HG03095 (cell line): Measurements from ENCODE around the gene ACTR6.
"Not testable (repeated sequence)": the region's sequence is repeated elsewhere in the genome, so short reads cannot be mapped to it uniquely, and the experiment has no call there.

Experiments
- ATAC-seq: cut with Tn5 transposase; IDR thresholded peaks from one replicate; pipeline ENCODE4 v1.9.1; 2021; ENCODE audit warnings: moderate library complexity; ENCODE audit not compliant: unreplicated experiment

The ACTR6 gene

GRCh38 chr12:100219328-100220109, 18.9 kb downstream of the ACTR6 start:
- ATAC-seq = no peak

DNA sequence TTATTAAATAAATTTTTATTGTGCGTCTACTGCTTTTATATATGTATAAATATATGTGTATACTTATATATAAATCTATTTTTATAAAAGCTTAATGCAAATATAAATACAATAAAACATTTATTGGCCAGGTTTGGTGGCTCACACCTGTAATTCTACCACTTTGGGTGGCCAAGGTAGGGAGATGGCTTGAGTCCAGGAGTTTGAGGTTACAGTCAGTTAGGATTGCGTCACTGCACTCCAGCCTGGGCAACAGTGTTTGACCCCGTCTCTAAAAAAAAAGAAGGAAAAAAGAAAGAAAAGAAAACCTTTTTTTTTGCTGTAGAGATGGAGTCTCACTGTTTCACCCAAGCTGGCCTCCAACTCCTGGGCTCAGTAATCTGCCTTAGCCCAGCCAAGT, 20.9 kb downstream of the ACTR6 start:
- ATAC-seq = no peak

- not testable (repeated sequence) for ATAC-seq
Measured at GRCh38 chr12:100222173-100222572, 21.6 kb downstream of the ACTR6 start.

GRCh38 chr12:100225491-100225890, 24.9 kb downstream of the ACTR6 start:
- ATAC-seq = no peak

- ATAC-seq = no peak
Measured at GRCh38 chr12:100229036-100229635, 28.5 kb downstream of the ACTR6 start.

GRCh38 chr12:100229876-100230275, 29.3 kb downstream of the ACTR6 start:
- ATAC-seq = no peak

- not testable (repeated sequence) for ATAC-seq
Measured at GRCh38 chr12:100231873-100232272, 31.3 kb downstream of the ACTR6 start.

- ATAC-seq = no peak
Measured at GRCh38 chr12:100234166-100234565, 33.6 kb downstream of the ACTR6 start.

DNA sequence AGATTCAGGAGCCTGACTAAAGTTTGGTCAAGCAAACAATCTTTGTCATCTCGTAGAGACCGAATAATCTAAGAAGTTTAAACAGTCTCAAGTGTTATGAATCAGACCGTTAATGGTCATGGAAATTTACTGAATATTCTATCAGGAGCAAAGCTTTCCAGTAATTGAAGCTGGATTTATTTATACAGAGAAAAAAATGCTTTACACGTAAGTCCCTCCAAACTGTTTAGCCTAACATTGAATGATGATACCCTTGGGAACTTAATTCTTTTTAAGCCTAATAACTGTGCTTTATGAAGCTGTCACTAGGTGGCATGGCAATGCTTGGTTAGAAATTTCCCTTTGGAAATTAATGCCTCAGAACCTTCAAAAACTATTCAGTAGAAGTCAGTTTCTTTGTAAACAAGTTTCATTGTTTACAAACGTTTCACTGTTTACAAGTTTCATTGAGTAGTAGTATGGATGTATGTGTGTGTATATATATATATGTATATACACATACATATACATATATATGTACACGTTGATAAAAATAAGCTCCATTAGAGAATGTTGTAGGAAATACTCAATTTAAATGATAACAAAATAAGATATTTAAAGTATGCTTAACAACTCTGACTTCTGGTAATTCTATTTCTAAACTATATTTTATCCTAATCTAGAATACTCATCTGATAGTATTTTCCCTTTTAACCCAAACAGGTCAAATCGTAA, 34.1 kb downstream of the ACTR6 start:
- no peak for ATAC-seq

DNA sequence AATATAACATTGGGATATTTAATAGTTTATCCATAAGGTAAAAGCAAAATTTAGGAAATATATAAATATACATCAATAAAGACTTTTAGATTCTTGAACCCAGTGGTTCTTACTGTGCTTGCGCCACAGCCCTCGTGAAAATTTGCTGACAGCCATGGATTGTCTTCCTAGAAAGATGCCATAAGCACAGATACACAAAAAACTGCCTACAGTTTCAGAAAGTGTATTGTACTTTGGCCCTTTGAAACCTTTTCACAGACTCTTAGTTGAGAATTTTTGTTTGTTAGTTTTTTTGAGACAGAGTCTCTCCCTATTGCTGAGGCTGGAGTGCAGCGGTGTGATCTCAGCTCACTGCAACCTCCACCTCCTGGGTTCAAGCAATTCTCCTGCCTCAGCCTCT, 38.2 kb downstream of the ACTR6 start:
- ATAC-seq = no peak

- no peak for ATAC-seq
Measured at GRCh38 chr12:100239589-100239988, 39.0 kb downstream of the ACTR6 start.

DNA sequence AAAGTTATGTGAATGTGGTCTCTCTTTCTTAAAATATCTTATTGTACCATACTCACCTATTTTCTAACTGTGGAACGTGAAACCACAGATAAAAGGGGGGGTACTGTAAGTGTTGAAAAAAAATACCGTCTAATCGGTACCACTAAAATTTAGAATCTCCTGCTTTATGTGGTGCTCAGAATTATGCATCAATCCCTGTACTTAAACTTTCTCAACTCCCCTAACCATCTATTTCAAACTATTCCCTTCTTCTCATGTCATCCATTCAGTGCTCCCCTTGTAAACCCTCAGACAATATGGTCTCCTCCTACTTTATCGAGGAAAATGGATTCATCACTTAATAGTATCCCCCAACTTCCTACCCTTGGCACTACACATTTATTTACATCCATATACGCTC, 42.5 kb downstream of the ACTR6 start:
- no peak for ATAC-seq

DNA sequence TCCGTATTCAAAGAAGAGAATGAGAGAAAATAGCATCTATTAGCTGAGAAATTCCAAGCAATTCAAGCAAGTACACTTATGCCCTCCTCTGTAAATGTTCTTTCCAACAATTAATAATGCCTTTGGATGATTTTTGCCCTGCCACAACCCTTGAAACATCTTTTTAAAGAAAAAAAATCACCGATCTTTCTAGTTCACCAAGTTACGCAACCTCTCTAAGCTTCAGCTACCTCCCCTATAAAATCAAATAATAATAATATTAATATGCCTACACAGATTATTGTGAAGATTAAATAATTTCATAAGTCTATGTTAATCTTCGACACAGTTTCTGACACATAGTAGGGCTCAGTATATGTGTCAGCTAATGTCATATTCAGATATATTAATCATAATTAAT, 47.1 kb downstream of the ACTR6 start:
- no peak for ATAC-seq

- ATAC-seq = no peak
Measured at GRCh38 chr12:100248886-100249285, 48.3 kb downstream of the ACTR6 start.

- no peak for ATAC-seq
Measured at GRCh38 chr12:100249941-100250340, 49.3 kb downstream of the ACTR6 start.

GRCh38 chr12:100251917-100252316, 51.3 kb downstream of the ACTR6 start:
- no peak for ATAC-seq

- no peak for ATAC-seq
Measured at GRCh38 chr12:100253437-100253836, 52.8 kb downstream of the ACTR6 start.

DNA sequence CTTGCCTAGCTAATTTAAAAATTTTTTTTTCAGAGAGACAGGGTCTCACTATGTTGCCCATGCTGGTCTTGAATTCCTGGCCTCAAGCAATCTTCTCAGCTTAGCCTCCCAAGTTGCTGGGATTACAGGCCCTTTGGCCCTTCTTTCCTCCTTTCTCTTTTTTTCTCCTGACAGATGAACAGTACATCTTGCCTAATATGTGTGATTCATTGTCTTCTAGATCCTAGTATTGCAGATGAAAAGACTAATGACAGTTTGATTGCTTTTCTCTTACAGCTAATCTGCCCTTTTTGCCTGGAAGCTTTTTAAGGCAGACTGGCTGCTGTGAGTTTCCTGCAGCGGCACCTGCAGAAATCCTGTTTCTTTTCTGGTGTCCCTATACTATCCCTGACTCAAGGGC, 54.3 kb downstream of the ACTR6 start:
- no peak for ATAC-seq

- ATAC-seq = no peak
Measured at GRCh38 chr12:100258127-100258526, 57.5 kb downstream of the ACTR6 start.

DNA sequence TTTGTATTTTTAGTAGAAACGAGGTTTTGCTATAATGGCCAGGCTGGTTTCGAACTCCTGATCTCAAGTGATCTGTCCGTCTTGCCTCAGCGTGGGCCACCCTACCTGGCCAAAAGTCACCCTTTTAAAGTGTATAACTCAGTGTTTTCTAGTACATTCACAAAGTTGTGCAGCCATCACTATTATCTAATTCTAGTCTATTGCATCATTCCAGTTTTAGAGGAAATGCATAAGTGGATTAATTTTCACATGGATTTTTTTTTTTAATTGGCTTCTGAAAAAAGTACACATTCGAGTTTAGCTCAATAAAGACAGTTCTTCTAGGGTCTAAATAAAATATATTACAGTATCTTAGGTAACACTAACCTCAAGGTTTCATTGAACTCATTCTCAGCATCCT, 62.5 kb downstream of the ACTR6 start:
- no peak for ATAC-seq

- not testable (repeated sequence) for ATAC-seq
Measured at GRCh38 chr12:100265107-100265506, 64.5 kb downstream of the ACTR6 start.
